NCI-H1930 (cell line): ENCODE results near the gene EFEMP1.
"Not testable (repeated sequence)": the region's sequence is repeated elsewhere in the genome, so short reads cannot be mapped to it uniquely, and the experiment has no call there.

ENCODE experiments used
- DNase-seq, 2 experiments: peaks; one replicate each; lab custom pipeline; 2025; lab: John Stamatoyannopoulos, UW

The EFEMP1 gene

DNA sequence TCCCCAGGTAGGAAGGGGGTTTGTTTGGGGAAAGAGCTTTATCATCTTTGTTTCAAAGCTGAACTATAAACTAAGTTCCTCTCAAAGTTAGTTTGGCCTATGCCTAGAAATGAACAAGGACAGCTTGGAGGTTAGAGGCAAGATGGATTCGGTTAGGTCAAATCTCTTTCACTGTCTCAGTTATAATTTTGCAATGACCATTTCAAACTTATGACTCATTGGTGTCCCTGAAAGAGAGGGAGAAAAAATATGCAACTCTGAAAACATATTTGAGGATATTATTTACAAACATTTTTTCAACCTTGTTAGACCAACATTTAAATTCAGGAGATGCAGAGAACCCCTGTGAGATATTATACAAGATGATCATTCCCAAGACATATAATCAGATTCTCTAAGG, 95.7 kb downstream of the EFEMP1 start:
- no peak for DNase-seq

DNA sequence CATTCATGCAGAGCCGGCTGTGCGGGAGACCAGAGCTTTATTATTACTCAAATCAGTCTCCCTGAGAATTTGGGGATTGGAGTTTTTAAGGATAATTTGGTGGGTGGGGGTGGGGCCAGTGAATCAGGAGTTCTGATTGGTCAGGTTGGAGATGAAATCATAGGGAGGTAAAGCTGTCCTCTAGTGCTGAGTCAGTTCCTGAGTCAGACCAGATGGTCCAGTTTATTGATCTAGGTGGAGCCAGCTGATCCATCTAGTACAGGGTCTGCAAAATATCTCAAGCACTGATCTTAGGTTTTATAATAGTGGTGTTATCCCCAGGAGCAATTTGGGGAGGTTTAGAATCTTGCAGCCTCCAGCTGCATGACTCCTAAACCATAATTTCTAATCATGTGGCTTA, 96.2 kb downstream of the EFEMP1 start:
- DNase-seq: not testable (repeated sequence)

DNA sequence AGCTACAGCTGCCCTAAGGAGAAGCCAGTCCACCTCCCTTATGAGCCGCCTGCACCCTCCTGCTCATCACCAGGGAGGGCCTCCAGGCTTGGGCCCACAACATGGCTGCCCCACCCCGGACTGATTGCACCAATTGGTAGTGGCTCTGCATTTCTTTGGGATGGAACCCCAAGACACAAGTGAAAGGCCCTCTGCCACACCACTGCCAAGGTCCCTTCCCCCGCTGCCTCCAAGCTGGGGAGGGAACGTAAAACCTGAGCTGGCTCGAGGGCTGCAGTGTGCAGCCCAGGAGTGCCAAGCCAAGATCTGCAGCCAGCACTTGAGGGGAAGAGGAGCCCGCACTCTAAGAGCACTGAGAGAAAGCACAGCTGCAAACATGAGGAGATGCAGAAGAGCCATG, 97.3 kb downstream of the EFEMP1 start:
- no peak for DNase-seq

DNA sequence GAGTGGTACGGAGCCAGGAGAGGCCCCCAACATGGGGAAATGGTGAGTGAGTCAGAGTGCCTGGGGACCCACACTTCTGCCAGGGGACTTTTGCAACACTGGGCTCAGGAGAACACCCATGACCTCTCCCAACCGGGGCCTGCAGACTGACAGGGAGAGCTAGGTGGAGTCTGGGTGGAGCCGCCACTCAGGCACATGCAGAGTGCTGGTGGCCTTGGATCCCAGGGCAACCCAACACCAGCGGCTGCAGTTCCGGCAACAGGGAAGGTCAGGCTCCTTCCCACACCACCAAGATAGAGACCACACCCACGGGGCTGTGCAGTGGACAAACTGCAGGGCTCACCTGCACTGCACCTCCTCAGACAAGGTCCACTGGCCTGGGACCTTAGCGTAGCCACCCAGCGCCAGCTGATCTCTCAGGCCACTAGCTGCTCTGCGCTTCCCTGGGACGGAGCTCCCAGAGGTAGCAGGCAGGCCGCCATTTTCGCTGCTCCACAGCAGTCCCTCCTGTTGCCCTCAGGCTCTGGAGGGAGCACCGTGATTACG, 99.0 kb downstream of the EFEMP1 start:
- no peak for DNase-seq
